ENCODE results near the gene TBCC. TPM values are rescaled to one million over a fixed set of nuclear protein-coding genes. Genes with fewer than 3 reads are reported as not detected.
A peak's percentile ranks its signal among the peaks of the same experiment; 100 is the strongest.
"Not testable (repeated sequence)": the region's sequence is repeated elsewhere in the genome, so short reads cannot be mapped to it uniquely, and the experiment has no call there.

Gene TBCC
- total RNA-seq, 1 donor from 2014 or later: 35.2 TPM

- H3K27ac Mint-ChIP-seq (ENCODE audit: unreplicated experiment): peak overlapping the region; percentile 74
- no peaks in the 10 kb centered on the region for H3K36me3 Mint-ChIP-seq (ENCODE audit: unreplicated experiment)
- peak overlapping the region; percentile 74 for H3K4me3 Mint-ChIP-seq (ENCODE audit: unreplicated experiment)
- H3K9me3 Mint-ChIP-seq (ENCODE audit: unreplicated experiment): peaks cover 16% of the 10 kb centered on the region
- no peak for TF ChIP-seq CTCF (IDR thresholded peaks at IDR 0.05; ENCODE audit: partially characterized antibody, unreplicated experiment)
- peaks cover 9% of the 10 kb centered on the region for H3K4me1 Mint-ChIP-seq (ENCODE audit: low read depth, unreplicated experiment)
- peaks cover 11% of the 10 kb centered on the region for H3K27me3 Mint-ChIP-seq (ENCODE audit: unreplicated experiment)
- no peak for DNase-seq
Measured at GRCh38 chr6:42781546-42781795, 35.6 kb upstream of the TBCC start.

GRCh38 chr6:42779521-42779920 is 33.6 kb upstream of the TBCC start:
- TF ChIP-seq CTCF (IDR thresholded peaks at IDR 0.05; ENCODE audit: partially characterized antibody, unreplicated experiment): no peak
- H3K27ac Mint-ChIP-seq (ENCODE audit: unreplicated experiment): no peak overlapping the region
- H3K4me1 Mint-ChIP-seq (ENCODE audit: low read depth, unreplicated experiment): peaks cover 4% of the 10 kb centered on the region
- H3K27me3 Mint-ChIP-seq (ENCODE audit: unreplicated experiment): peaks cover 11% of the 10 kb centered on the region
- H3K9me3 Mint-ChIP-seq (ENCODE audit: unreplicated experiment): peaks cover 14% of the 10 kb centered on the region
- H3K4me3 Mint-ChIP-seq (ENCODE audit: unreplicated experiment): no peak overlapping the region
- H3K36me3 Mint-ChIP-seq (ENCODE audit: unreplicated experiment): no peaks in the 10 kb centered on the region
- DNase-seq: no peak

GRCh38 chr6:42778122-42778521 is 32.2 kb upstream of the TBCC start:
- no peak for DNase-seq
- Mint-ChIP-seq H3K27me3 (ENCODE audit: unreplicated experiment) (peaks cover 7% of the 10 kb centered on the region), H3K27ac (ENCODE audit: unreplicated experiment) (no peak overlapping the region), H3K4me1 (ENCODE audit: low read depth, unreplicated experiment) (peaks cover 4% of the 10 kb centered on the region), H3K36me3 (ENCODE audit: unreplicated experiment) (no peaks in the 10 kb centered on the region), H3K4me3 (ENCODE audit: unreplicated experiment) (no peak overlapping the region), H3K9me3 (ENCODE audit: unreplicated experiment) (peaks cover 7% of the 10 kb centered on the region)
- no peak for TF ChIP-seq CTCF (IDR thresholded peaks at IDR 0.05; ENCODE audit: partially characterized antibody, unreplicated experiment)

- peaks cover 5% of the 10 kb centered on the region for H3K9me3 Mint-ChIP-seq (ENCODE audit: unreplicated experiment)
- H3K27ac Mint-ChIP-seq (ENCODE audit: unreplicated experiment): no peak overlapping the region
- no peaks in the 10 kb centered on the region for H3K36me3 Mint-ChIP-seq (ENCODE audit: unreplicated experiment)
- DNase-seq: no peak
- H3K4me1 Mint-ChIP-seq (ENCODE audit: low read depth, unreplicated experiment): peaks cover 5% of the 10 kb centered on the region
- peaks cover 3% of the 10 kb centered on the region for H3K27me3 Mint-ChIP-seq (ENCODE audit: unreplicated experiment)
- no peak overlapping the region for H3K4me3 Mint-ChIP-seq (ENCODE audit: unreplicated experiment)
- no peak for TF ChIP-seq CTCF (IDR thresholded peaks at IDR 0.05; ENCODE audit: partially characterized antibody, unreplicated experiment)
Measured at GRCh38 chr6:42777126-42777822, 31.4 kb upstream of the TBCC start.

GRCh38 chr6:42774821-42775487 is 29.1 kb upstream of the TBCC start:
- not testable (repeated sequence) for H3K27ac Mint-ChIP-seq (ENCODE audit: unreplicated experiment)

More at GRCh38 chr6:42774821-42775487, 29.1 kb upstream of the TBCC start:
- H3K4me3 Mint-ChIP-seq (ENCODE audit: unreplicated experiment); H3K27me3 Mint-ChIP-seq (ENCODE audit: unreplicated experiment); H3K9me3 Mint-ChIP-seq (ENCODE audit: unreplicated experiment); DNase-seq; H3K36me3 Mint-ChIP-seq (ENCODE audit: unreplicated experiment): not testable (repeated sequence)
- peaks cover 13% of the 10 kb centered on the region for H3K4me1 Mint-ChIP-seq (ENCODE audit: low read depth, unreplicated experiment)

Measured in glutamatergic neuron (in vitro differentiated cells).